Measurements from ENCODE around the gene PPARA. TPM values are rescaled to one million over a fixed set of nuclear protein-coding genes. Genes with fewer than 3 reads are reported as not detected.
A peak's percentile ranks its signal among the peaks of the same experiment; 100 is the strongest.
"Not testable (repeated sequence)": the region's sequence is repeated elsewhere in the genome, so short reads cannot be mapped to it uniquely, and the experiment has no call there.

The PPARA gene
- total RNA-seq, 1 donor from 2014 or later, result 13.0 TPM

DNA sequence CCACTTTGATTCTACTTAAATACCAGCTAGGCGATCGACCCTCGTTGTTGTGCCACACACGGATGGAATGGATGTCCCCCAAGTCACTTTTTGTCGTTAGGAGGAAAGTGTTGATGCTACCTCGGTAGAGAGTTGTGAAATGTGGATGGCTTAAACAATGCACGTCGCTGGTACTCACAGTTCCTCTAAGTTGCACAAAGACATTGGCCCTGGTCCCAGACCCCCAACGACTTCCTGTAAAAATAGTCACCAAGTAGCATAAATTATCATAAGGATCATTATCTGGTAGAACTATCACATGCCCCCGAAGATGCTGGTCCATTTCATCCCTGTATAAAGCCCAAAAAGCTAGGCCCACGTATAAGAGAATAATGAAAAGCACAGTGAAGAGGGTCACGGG lies 109.0 kb downstream of the PPARA start:
- peaks cover 60% of the 10 kb centered on the region for H3K27me3 Mint-ChIP-seq (ENCODE audit: low read depth)
- no peaks in the 10 kb centered on the region for H3K4me1 Mint-ChIP-seq
- TF ChIP-seq, protein P1, sequence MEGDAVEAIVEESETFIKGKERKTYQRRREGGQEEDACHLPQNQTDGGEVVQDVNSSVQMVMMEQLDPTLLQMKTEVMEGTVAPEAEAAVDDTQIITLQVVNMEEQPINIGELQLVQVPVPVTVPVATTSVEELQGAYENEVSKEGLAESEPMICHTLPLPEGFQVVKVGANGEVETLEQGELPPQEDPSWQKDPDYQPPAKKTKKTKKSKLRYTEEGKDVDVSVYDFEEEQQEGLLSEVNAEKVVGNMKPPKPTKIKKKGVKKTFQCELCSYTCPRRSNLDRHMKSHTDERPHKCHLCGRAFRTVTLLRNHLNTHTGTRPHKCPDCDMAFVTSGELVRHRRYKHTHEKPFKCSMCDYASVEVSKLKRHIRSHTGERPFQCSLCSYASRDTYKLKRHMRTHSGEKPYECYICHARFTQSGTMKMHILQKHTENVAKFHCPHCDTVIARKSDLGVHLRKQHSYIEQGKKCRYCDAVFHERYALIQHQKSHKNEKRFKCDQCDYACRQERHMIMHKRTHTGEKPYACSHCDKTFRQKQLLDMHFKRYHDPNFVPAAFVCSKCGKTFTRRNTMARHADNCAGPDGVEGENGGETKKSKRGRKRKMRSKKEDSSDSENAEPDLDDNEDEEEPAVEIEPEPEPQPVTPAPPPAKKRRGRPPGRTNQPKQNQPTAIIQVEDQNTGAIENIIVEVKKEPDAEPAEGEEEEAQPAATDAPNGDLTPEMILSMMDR (IDR thresholded peaks at IDR 0.05; ENCODE audit: unreplicated experiment), result no peak

DNA sequence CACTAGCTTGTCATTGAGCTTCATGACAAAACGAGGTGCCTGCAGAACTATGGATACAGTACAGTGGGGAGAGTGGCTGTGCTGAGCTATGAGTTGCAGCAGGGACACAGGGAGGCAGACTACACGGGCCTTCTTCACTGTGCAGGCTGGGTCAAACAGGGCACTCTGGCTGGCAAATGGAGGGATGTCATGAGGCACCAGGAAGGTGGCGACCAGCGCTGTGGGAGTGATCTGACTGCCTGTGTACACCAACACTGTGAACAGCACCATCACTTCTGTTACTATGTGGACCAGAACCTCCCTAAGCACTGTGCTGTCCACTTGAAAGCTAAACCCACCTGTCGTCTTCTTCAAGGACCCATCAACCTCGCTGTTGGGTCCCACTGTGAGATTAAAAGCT lies 109.7 kb downstream of the PPARA start:
- Mint-ChIP-seq H3K36me3 (peaks cover 29% of the 10 kb centered on the region), H3K27ac (no peak overlapping the region), H3K27me3 (ENCODE audit: low read depth) (peaks cover 66% of the 10 kb centered on the region), H3K9me3 (peaks cover 70% of the 10 kb centered on the region), H3K4me3 (no peak overlapping the region), H3K4me1 (no peaks in the 10 kb centered on the region)
- no peak for DNase-seq (ENCODE audit: low spot score in 2 of 2, unreplicated experiment in 2 of 2)
- TF ChIP-seq, protein P1 (IDR thresholded peaks at IDR 0.05; ENCODE audit: unreplicated experiment), result no peak

More for the DNA sequence above, 109.0 kb downstream of the PPARA start:
- no peak overlapping the region for H3K4me3 Mint-ChIP-seq
- H3K36me3 Mint-ChIP-seq, result peaks cover 27% of the 10 kb centered on the region
- H3K9me3 Mint-ChIP-seq, result peaks cover 68% of the 10 kb centered on the region
- no peak overlapping the region for H3K27ac Mint-ChIP-seq
- no peak for DNase-seq (ENCODE audit: low spot score in 2 of 2, unreplicated experiment in 2 of 2)

DNA sequence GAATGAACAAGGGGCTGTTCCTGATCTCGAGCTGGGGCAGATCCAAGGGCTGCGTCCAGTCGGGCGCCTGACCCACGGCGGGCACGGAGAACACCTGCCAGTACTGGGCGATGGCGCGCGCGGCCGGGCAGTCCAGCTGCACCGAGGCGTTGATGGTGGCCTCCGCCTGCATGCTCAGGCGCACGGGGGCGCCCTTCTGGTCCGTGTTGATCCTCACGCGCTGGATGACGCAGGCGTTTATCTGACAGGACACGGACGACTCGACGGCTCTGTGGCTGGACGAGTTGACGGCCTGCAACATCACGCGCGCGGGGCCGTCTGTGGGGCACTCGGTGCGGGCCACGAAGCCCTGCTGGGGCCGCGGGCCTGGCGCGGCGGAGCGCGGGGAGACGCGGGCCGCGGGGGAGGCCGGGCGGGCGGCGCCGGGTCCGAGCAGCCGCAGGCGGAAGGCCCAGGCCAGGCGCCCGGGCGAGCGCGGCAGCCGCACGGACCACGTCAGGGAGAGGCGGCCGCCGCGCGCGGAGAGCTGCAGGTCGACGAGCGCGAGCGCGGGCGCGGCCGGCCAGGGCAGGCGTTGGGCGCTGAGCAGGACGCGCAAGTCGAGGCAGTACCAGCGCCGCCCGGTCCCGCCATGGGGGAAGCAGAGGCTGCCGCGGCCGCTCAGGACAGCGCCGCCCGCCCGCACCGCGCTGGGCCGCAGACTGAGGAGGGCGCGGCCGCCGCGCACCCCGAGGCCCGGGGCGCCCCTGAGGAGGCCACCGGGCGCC lies 112.3 kb downstream of the PPARA start:
- Mint-ChIP-seq H3K4me3 (peak overlapping the region; percentile 12), H3K36me3 (peaks cover 29% of the 10 kb centered on the region), H3K27me3 (ENCODE audit: low read depth) (peaks cover 73% of the 10 kb centered on the region), H3K9me3 (peaks cover 59% of the 10 kb centered on the region), H3K27ac (no peak overlapping the region), H3K4me1 (peaks cover 7% of the 10 kb centered on the region)
- TF ChIP-seq, protein P1 (IDR thresholded peaks at IDR 0.05; ENCODE audit: unreplicated experiment), result no peak
- DNase-seq (ENCODE audit: low spot score in 2 of 2, unreplicated experiment in 2 of 2), result no peak

DNA sequence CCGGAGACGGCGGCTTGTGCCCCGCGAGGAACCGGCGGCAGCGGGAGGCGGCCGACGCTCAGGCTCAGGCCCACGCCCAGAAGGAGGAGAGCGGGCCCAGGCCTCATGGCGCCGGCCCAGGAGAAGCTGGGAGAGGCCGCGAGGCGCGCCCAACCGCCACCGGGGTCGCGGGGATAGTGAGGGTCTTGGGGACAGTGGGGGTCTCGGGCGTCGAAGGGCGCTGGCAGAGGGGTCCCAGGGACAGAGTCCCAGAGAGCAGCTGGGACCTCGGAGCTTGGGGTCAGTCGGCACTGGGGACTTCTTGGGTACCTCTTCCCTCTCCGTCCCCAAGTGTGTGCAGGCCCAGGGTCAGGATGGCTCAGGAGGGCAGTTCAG lies 112.9 kb downstream of the PPARA start, which contains the start of gene PKDREJ:
PKDREJ (minus strand) TSS at position 128 of the 375 bp plus-strand sequence; CDS start at position 107, 21 bp downstream.
- Mint-ChIP-seq H3K4me1 (peaks cover 9% of the 10 kb centered on the region), H3K27me3 (ENCODE audit: low read depth) (peaks cover 72% of the 10 kb centered on the region), H3K4me3 (peak within 1 kb of the TSS; percentile 43), H3K36me3 (peaks cover 29% of the 10 kb centered on the region), H3K27ac (no peak within 1 kb of the TSS), H3K9me3 (peaks cover 53% of the 10 kb centered on the region)
- TF ChIP-seq, protein P1 (IDR thresholded peaks at IDR 0.05; ENCODE audit: unreplicated experiment), result no peak
- DNase-seq (ENCODE audit: low spot score in 2 of 2, unreplicated experiment in 2 of 2), result no peak

DNA sequence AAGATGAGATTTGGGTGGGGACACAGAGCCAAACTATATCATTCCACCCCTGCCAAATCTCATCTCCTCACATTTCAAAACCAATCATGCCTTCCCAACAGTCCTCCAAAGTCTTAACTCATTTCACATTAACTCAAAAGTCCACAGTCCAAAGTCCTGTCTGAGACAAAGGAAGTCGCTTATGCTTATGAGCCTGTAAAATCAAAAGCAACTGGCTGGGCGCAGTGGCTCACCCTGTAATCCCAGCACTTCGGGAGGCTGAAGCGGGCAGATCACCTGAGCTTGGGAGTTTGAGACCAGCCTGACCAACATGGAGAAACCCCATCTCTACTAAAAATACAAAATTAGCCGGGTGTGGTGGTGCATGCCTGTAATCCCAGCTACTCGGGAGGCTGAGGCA lies 114.2 kb downstream of the PPARA start:
- H3K36me3 Mint-ChIP-seq, result peaks cover 29% of the 10 kb centered on the region
- H3K27ac Mint-ChIP-seq; DNase-seq (ENCODE audit: low spot score in 2 of 2, unreplicated experiment in 2 of 2); H3K4me3 Mint-ChIP-seq: not testable (repeated sequence)
- peaks cover 60% of the 10 kb centered on the region for H3K27me3 Mint-ChIP-seq (ENCODE audit: low read depth)
- peaks cover 41% of the 10 kb centered on the region for H3K9me3 Mint-ChIP-seq
- peaks cover 11% of the 10 kb centered on the region for H3K4me1 Mint-ChIP-seq

DNA sequence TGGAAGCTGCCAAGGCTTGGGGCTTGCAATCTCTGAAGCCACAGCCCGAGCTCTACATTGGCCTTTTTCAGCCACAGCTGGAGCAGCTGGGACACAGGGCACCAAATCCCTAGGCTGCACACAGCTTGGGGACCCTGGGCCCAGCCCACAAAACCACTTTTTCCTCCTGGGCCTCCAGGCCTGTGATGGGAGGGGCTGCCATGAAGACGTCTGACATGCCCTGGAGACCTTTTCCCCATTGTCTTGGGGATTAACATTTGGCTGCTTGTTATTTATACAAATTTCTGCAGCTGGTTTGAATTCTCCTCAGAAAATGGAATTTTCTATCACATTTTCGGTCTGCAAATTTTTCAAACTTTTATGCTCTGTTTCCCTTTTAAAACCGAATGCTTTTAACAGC lies 115.3 kb downstream of the PPARA start:
- H3K27ac Mint-ChIP-seq; DNase-seq (ENCODE audit: low spot score in 2 of 2, unreplicated experiment in 2 of 2); H3K4me3 Mint-ChIP-seq: not testable (repeated sequence)
- peaks cover 48% of the 10 kb centered on the region for H3K27me3 Mint-ChIP-seq (ENCODE audit: low read depth)
- peaks cover 28% of the 10 kb centered on the region for H3K36me3 Mint-ChIP-seq
- peaks cover 31% of the 10 kb centered on the region for H3K9me3 Mint-ChIP-seq
- H3K4me1 Mint-ChIP-seq, result peaks cover 11% of the 10 kb centered on the region

Data from mesothelial cell of epicardium (in vitro differentiated cells).